NCI-H526 (cell line): ENCODE measurements around the gene BCL2L13.
"Not testable (repeated sequence)": the region's sequence is repeated elsewhere in the genome, so short reads cannot be mapped to it uniquely, and the experiment has no call there.

Experiments used
- DNase-seq, 2 experiments: peaks; one replicate each; lab custom pipeline; 2025; lab: John Stamatoyannopoulos, UW

BCL2L13 gene

DNA sequence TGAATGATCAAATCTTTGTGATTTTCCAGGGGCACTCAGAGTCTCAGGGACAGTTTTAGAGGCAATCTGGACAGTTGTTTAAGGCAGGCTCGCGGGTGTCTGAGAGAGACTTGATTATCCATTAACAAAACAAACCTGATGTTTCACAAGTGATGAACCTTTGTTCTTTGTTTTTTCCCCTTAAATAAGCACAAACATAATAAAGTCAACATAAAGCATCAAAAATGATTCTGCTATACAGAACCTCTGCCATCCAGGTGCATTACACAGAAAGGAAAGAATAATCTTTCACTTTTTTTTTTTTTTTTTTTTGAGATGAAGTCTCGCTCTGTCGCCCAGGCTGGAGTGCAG lies 122.6 kb downstream of the BCL2L13 start:
- DNase-seq, result no peak

DNA sequence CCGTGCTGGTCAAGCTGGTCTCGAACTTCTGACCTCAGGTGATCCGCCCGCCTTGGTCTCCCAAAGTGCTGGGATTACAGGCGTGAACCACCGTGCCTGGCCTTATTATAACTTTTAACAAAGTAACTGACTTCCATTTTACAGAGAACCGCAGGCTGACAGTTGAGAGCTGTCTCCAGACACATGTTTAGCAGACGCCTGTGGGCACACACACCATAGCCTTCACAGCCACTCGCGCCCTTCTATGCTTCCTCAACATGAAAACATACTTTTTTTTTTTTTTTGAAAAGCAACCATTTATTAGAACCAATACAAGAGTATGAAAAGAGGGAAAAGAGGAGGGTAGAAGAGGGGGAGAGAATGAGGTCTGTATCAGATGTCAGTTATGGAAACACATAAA lies 124.9 kb downstream of the BCL2L13 start:
- not testable (repeated sequence) for DNase-seq

DNA sequence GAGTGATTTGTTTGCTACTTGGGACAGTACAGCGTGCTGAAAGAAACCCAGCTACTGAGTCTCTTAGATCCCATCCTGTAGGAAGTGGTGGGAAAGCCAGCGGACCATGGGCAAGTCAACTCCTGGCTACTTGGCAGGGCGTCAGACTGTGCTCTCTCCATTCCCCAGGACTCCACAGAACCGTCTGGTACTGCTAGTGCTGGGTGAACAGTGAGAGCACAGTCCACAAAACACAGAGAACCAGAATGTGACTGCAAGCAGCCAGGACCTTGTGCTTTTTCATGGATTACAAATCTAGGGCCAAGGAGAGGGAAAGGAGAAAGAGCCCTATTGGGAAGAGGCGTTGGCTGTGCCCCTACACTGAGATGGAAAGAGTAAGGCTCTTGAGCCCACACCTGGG lies 125.5 kb downstream of the BCL2L13 start:
- DNase-seq, result no peak

DNA sequence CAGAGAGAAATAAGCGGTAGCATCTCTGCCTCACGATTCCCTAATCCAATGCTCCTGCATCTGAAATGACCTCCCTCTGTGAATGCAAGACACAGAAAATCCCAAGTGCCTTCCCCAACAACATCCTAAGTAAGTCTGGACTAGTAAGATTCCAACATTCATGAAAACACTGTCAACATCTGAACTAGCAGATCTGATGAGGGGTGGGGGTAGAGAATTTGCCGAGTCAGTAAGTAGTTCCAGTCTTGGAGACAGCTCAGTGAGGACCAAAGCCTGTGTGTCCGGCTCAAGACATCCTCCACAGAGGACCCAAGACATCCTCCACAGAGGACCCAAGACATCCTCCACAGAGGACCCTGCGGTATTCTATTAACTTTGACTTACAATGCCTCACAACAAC lies 126.3 kb downstream of the BCL2L13 start:
- not testable (repeated sequence) for DNase-seq

DNA sequence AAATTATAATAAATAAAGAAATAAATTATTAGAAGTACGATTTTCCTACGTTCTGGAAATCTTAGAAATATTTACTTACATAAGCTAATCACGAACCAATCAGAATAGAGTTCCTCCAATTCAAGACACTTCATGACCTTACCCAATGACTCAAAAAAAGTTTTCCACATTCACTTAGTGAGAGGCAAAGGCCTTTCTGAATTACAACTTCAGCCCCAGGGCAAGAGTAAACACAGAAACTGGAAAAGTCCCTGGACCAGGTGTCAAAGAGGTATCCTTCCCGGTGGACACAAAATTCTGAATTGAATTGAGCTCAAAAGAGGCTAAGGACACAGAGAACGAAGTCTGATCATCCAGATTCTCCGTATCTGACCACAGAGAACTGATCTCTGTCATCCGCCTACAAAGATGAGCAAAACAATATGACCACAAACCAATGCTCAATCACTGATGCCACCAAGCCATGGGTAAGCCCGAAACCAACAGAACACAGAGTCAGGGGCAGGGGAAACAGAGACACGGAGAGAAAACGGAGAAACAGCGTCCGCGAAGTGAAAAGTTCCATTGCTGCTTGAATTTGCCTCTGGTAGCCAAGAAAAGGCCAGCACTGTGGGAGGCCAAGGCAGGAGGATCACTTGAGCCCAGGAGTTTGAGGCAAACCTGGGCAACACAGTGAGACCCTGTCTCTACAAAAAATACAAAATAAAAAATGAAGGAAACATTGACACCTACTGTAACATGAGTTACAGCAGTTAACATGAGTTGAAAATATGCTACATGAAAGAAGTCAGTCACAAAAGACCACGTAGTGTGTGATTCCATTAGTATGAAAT lies 128.9 kb downstream of the BCL2L13 start:
- no peak for DNase-seq

DNA sequence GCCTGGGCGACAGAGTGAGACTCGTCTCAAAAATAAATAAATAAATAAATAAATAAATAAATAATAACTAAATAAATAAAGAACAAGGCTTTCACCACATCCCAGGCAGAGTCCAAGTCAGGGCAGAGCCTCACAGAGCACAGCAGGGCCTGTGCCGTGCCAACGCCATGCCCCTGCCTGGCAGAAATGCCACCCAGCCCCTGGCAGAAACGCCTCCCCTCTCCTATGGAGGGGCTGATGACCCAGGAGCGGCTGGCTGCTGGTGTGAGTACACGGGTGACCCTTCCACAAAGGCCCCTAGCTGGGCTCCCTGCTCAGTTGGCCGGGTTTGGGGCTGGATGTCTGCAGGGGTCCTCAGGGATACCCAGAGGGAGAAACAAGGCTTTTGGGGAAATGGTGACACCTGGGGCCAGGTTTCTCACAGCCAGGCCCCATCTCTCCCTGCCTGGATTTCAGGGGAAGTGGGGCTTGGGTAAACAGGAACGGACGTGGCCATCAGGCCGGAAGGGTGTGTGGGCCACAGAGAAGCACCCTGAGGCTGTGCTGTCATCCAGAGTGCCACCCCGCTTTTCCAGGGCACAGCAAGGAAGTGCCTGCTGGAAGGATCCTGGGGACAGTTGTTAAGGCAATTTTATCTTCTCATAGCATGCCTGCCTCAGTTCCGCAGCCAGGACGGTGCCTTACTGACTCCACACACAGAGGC lies 130.6 kb downstream of the BCL2L13 start:
- DNase-seq, result no peak

DNA sequence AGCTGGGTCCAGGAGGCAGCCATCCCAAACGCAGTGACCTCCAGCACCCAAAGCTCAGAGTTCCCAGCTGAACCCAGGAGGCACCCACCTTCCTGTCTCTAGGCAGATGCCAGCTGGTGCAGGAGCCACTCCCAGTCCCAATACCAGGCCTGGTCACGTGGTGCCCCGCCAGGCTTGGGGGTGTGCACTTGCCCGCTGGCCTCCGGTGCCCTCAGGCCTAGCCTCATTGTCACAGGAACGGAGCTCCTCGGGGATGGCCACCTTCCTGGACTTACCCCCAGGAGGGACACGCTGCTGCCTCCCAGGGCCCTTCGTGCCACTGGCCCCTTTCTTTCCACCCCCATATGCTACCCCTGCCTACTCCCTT lies 131.1 kb downstream of the BCL2L13 start:
- DNase-seq, result no peak

DNA sequence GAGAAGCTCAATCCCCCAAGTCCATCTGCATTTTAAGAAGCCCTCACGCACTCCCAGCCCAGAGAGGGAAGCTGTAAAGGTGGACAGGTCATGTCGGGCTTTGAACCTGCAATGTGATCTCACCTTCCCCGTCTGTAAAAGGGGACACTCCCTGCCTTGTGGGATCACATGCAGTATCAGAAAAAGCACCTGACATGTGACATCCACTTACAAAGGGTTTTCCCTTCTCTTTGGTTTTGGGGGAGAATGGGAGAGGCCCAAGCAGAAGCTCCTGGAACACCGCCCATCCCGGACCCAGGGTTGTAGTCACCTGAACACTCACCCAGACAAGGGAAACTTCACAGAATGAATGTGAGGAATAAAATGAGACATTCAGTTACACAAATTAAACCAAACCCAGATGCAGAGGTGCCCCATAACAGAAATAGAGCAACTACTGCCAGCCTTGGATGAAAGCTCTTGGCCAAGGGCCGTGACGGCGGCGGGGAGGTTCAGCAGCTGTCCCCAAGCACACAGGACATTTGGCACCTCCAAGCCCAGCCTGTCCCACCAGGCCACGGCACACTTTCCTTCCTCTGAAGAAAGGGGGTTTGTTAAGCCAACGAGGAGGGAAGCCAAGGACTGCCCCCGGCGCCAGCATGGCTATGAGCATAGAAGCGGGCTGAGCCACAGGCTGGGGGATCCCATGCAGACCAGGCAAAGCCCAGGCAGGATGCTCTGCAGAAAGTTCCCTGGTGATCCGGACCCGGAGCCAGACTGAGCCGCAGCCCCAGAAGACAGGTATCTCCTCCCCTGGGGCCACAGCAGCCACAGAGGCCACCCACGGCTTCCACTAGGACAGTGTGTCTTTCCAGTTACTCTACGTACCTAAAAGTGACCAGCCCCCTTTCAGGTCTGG lies 131.9 kb downstream of the BCL2L13 start:
- no peak for DNase-seq

DNA sequence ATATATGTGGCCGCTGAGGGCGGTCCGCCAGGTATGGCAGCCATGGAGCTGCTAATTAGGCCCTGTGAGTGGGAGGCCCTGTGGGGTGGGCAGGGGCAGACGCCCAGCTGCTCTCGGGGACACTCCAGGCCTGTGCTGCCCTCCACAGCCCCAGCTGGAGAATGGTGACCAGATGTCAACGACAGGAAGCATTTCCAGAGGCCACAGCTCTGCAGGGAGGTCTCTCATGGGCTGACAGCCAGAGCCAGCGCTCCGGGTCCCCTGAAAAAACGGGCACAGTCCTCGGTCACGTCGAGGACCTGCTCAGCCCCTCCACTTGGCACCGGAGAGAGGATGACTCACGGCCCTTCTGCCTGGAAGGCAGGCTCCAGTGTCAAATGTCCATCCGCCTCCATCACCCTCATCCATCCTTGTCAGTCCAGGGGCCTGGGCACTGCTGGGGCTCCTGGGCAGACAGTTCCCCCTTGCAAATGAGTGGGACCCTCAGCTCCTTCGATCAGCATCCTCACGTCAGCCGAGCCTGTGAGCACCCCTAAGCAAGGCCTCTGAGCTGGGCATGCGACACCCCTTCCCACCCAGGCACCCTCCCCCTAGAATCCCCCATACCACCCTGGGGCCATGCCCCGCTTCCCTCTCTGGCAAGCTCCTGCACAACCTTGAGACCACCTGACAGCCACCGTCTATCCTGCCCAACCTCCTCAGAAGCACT lies 133.8 kb downstream of the BCL2L13 start:
- no peak for DNase-seq

DNA sequence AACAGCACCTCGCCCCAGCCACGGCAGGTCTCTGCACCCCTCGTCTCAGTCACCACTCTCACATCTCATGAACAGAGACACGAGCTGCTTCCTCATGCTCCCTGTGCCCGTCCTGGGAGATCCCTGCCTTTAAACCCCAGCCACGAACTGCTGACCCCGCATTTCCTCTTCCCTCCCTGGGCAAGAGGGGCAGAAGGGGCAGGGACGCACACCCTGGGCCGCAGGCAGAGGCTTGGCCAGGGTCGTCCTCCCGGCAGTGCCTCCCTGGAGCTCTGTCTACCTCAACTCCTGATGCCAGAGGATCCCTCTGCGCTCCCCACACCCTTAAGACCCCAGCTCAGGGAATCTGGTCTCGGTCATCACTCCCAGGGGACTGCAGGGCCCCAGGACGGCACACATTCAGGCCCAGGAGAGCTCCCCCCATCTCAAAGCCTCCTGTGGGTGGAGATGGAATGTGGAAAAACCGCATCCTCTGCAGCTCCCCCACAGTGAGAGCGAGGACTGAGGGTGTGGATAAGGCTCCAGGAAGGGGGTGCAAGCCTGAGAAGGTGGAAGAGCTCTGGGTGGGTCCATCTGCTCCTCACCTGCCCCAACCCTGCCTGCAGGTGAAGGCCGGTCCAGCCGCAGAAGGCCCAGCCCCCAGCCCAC lies 134.5 kb downstream of the BCL2L13 start:
- no peak for DNase-seq

DNA sequence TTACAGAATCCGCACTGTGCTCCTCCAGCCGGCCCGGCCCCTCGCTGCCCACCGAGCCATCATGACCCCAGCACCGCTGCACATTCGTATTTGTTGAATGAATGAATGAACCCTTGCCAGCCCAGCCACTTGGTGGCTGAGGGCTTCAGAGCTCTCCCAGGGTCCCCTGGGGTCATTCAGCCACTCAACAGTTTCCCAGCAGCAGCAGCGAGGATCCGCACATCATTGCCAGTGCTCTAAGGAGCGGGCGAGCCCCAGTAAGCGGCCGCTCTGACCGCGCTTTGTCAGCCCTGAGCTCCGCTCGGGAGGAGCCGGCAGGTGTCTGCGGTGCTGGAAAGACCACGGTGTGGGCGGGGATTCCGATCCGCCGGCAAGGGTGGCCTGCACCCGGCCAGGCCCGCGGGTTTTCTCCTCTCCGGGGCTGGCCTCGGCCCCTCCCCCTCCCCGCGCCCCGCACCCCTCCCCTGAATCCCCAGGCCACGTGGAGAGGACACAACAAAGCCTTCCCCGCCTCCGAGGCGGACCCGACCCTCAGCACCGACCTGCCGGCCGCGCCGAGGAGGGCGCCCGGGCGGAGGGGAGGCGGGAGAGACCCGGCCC lies 135.1 kb downstream of the BCL2L13 start:
- peak; percentile 22 to 84 for DNase-seq

DNA sequence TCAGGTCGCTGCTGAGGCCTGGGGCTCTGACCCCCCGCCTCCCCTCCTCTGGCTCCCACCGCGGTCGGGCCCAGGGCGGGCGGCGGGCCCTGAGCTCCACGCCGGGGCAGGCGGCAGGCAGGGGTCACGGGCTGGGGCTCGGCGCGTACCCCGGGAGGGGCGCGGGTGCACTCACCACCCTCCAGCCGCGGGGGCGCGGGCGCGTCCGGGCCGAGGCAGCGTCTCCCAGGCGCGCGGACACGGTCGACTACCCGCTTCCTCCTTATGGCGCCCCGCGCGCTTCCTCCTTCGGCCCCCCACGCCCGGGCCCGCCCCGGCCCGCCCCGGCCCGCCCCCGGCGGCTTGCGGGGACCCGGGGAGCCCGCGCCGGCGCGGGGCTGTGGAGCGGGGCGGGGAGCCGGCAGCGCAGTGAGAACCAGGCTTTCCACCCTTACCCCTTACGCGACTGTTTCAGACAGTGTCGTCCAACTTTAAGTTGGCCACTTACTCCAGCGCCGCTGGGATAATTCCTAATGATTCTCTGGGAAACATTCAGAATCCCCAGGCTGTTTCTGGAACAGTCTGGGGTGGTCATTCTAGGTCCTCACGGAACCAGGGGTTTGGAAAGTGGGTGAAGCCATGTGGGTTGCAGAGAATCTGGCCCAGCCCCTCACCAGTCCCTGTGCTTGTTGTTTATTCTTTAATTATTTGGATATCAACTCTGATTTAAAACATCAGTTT lies 135.8 kb downstream of the BCL2L13 start, which contains the start of gene BID:
Gene BID, minus strand, starts transcription at position 264 of the 720 bp plus-strand sequence. CDS start 24,353 bp downstream, outside the sequence.
- DNase-seq, result peak in 1 of 2 experiments; percentile 44

DNA sequence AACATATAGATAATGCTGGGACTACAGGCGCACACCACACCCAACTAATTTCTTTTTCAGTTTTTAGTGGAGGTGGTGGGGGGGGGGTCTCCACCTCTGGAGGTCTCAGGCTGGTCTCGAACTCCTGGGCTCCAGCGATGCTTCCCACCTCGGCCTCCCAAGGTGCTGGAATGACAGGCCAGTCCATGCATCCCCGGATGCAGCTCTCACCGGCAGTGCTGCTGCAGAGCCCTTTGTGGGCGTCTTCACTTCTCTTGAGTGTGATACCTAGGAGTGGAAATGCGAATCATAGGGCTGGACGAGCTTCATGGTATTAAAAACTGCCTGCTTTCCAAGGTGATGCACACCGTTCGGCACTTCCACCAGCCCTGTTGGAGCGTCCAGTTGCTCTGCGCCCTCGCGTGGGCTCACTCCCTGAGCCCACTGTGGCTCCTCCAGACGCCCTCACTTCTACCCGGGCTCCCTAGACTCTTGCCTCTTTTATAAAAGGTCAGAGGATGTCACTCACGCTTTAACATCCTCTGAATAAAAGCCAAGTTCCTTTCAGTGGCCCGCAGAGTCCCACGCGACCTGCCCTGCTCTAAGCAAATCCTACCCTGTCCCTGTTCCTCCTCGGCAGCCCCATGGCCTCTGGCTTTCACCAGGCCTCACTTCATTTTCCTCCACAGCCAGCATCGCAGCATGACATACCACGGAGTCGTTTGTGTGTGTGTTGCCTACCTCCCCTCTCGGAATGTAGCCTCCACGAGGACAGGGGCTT lies 136.5 kb downstream of the BCL2L13 start:
- DNase-seq, result no peak

DNA sequence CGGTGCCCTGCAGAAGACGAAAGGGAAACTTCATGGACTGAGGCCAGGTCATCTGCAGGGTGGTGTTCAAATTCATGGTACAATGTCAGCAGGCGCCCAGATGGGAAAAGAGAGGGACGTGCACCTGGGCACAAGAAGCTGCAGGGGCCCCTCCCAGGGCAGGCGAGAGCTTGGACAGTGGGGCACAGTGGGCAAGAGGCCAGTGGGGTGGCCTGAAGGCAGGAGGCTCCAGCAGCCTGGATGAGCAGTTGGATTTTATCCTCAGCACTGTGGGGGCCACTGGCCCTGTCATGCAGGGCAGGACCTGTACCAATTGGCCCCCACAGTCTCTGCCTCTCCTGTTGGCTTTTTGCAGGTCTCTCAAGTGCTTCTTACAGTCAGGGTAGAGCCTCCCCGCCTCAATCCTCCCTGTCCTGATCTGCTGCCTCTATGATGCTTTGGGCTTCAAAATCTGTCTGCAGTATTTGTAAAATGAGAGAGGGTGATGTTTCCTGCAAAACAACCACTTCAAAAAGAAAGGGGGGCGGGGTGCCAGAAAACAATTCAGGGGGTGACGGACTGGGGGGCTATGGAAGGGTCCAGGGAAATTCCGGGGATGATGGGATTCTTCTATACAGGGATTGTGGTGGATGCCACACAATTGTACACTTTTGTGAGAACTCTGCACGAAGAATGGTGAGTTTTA lies 137.4 kb downstream of the BCL2L13 start:
- no peak for DNase-seq

DNA sequence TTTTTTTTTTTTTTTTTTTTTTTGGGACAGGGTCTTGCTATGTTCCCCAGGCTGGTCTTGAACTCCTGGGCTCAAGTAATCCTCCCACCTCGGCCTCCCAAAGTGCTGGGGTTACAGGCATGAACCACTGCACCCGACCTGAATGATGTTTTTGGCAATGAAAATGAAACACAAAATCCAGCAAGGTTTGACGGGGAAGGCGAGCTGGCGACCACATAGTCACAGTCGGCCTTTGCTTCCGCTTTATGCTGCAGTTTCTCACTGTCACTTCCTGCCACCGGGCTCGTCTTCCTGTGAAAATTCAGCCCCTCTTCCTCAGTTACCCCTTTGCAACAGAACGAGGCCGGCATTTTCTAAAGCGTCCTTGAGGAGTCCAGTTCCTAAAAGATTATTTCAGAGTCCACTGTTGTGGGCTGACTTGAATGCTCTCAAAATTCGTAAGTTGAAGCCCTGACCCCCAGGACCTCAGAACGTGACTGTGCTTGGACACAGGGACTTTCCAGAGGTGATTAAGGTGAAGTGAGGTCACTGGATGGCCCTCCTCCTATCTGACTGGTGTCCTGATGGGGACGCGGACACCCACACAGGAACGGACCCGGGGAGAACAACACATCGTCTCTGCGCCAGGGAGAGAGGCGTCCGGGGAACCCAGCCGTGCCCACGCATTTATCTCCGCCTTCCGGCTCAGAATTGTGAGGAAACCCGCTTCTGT lies 138.6 kb downstream of the BCL2L13 start:
- no peak for DNase-seq

DNA sequence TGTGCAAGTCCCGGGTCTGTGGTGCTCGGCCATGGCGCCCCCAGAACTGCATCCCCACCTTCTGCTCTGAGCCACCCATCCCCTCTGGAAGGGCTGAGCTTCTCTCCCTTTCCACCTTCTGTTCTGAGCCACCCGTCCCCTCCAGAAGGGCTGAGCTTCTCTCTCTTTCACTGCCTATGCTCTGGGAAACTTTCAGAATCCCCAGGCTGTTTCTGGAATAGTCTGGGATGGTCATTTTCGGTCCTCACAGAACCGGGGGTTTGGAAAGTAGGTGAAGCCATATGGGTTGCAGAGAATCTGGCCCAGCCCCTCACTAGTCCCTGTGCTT lies 139.1 kb downstream of the BCL2L13 start:
- no peak for DNase-seq

DNA sequence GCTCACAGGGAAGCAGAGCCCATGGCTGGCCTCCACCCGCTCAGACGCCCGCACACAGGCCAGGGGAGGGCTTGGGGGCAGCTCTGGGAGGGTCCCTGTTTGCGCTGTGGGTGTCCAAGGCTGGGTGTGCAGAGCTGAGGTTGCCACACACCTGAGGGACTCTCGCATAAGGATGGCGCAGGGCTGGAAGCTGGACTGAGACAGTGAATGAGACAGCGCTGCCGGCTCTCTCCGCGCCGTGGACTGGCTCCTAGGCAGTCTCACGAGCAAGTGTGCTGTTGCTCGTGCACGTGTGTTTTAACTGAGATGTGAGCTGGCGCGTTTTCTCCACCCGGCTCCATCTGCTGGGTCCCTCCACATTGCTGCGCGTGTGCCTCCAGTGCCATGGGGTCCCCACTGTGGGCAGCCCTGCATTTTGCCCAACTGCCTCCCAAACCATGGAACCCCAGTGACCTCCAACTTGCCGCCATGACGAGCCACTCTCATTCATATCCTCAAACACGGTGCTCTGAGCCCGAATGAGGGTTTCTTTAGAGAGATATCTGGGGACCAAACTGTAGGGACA lies 139.9 kb downstream of the BCL2L13 start:
- no peak for DNase-seq
